Bronchial epithelial cell (primary cell): ENCODE results near the gene CDC14B. TPM values are rescaled to one million over a fixed set of nuclear protein-coding genes. Genes with fewer than 3 reads are reported as not detected.

ENCODE experiments used
- DNase-seq: peaks from one replicate; pipeline ENCODE4 v3.0.0-alpha.2; 2010; ENCODE audit warnings: low read depth
- FAIRE-seq: peaks from 2 replicates; lab custom pipeline; 2011; peaks lifted over from hg19 to GRCh38; lab: Jason Lieb, UNC
- H3K27me3 ChIP-seq: 2 replicates; pipeline ENCODE4 v1.5.1; 2011; ENCODE audit warnings: low read length; ENCODE audit not compliant: control insufficient read depth, insufficient read depth
- H3K36me3 ChIP-seq: 2 replicates; pipeline ENCODE4 v1.5.1; 2011; ENCODE audit warnings: low read length; ENCODE audit not compliant: control insufficient read depth, insufficient read depth
- H3K4me3 ChIP-seq: 2 replicates; pipeline ENCODE4 v1.5.1; 2011; ENCODE audit warnings: mild to moderate bottlenecking, low read depth, low read length, control low read depth
- total RNA-seq: library from RNA; depleted of rRNA; stranded (reverse); fragments of >200 nt; gene quantifications from 2 replicates; pipeline ENCODE4 v1.2.1, GENCODE V29; 2014
- TF ChIP-seq, protein P1 (sequence below): IDR thresholded peaks from 2 replicates; pipeline ENCODE4 v1.5.1; 2011; ENCODE audit warnings: mild to moderate bottlenecking, moderate library complexity, low read length, control low read depth, inconsistent platforms; ENCODE audit not compliant: insufficient read depth, severe bottlenecking

Gene CDC14B
- total RNA-seq, 1 donor from 2014 or later = 11.6 TPM

DNA sequence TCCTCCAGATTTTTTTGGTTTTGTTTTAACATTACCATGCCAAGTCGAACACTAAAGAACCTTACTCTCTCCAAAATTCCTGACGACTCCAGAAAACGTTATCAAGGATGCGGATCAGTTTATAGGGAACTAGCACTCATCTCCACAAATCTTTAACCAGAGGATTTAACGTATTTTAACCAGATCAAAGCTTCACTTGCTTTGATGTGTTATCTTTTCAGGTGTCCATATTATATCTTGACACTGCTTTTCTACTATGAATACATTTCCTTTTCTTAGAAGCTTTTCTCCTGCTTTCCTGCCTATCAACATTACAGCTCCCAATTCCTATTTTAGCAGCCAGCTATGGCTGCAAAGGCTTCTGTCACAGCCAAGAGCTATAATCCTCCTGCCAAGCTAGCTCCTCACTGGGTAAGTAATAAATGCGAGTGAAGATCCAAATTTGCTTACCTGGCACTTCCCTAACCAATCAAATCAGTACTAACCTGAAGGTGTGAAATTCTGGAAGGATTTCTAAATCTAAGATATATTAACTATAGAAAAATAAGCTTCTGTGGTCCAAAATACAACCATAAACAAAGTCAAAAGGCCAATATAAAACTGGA is 60.2 kb downstream of the CDC14B start:
- TF ChIP-seq, protein P1, sequence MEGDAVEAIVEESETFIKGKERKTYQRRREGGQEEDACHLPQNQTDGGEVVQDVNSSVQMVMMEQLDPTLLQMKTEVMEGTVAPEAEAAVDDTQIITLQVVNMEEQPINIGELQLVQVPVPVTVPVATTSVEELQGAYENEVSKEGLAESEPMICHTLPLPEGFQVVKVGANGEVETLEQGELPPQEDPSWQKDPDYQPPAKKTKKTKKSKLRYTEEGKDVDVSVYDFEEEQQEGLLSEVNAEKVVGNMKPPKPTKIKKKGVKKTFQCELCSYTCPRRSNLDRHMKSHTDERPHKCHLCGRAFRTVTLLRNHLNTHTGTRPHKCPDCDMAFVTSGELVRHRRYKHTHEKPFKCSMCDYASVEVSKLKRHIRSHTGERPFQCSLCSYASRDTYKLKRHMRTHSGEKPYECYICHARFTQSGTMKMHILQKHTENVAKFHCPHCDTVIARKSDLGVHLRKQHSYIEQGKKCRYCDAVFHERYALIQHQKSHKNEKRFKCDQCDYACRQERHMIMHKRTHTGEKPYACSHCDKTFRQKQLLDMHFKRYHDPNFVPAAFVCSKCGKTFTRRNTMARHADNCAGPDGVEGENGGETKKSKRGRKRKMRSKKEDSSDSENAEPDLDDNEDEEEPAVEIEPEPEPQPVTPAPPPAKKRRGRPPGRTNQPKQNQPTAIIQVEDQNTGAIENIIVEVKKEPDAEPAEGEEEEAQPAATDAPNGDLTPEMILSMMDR = no peak
- no peak for DNase-seq
- Histone ChIP-seq H3K27me3 (no peaks in the 10 kb centered on the region), H3K36me3 (no peaks in the 10 kb centered on the region), H3K4me3 (no peak overlapping the region)
- no peak for FAIRE-seq

DNA sequence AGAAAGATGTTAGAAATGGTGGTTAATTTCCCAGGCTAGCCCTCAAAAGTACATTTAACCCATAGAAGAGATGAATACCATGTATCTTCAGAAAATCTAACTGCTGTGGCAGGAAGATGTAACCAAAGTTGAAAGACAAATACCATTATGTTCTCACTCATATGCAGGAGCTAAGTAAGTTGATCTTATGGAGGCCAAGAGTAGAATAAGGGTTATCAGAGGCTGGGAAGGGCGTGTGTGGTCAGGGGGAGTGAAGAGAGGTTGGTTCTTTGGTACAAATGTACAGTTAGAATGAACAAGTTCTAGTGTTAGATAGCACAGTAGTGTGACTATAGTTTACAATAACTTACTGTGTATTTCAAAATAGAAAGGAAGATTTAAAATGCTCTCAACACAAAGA is 61.7 kb downstream of the CDC14B start:
- H3K4me3 ChIP-seq = no peak overlapping the region
- FAIRE-seq (no peak), DNase-seq (no peak)
- H3K36me3 ChIP-seq = no peaks in the 10 kb centered on the region
- H3K27me3 ChIP-seq = no peaks in the 10 kb centered on the region
- TF ChIP-seq, protein P1 = no peak

DNA sequence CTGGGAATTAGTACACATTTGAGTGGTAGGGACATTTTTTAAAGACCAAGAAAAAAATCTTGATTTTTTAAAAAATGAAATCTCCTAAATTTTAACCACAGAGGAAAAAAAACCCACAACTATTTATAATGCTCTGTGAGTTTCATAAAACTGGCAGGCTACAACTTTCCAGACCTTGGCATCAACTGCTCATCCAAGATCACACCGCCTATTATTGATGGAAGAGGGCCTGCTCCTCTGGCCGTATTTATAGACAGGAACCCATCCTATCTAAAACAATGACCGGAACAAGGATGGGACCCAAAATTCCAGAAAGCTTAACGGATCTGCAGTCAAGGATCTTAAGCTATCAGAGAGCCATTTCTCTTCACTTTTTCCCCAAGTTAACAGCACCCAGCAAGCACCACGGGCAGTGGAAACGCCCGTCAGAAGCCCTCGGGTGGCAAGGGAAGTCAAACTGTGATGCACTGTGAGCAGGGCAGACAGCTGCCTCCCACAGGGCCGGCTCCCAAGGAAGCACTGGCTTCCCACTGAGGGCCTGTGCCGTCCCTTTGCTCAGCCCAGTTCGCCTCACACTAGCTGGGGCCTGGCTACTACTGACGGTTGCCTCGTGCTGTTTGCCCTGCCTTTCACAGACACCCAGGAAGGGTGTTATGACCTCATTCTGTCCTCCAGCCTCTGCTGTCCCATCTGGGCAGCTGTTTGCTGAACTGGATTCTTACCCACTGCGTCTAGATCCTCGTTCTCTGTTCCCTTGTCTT is 62.8 kb downstream of the CDC14B start:
- TF ChIP-seq, protein P1 = no peak
- FAIRE-seq = no peak
- no peak for DNase-seq
- no peaks in the 10 kb centered on the region for H3K36me3 ChIP-seq
- no peak overlapping the region for H3K4me3 ChIP-seq
- H3K27me3 ChIP-seq = no peaks in the 10 kb centered on the region

DNA sequence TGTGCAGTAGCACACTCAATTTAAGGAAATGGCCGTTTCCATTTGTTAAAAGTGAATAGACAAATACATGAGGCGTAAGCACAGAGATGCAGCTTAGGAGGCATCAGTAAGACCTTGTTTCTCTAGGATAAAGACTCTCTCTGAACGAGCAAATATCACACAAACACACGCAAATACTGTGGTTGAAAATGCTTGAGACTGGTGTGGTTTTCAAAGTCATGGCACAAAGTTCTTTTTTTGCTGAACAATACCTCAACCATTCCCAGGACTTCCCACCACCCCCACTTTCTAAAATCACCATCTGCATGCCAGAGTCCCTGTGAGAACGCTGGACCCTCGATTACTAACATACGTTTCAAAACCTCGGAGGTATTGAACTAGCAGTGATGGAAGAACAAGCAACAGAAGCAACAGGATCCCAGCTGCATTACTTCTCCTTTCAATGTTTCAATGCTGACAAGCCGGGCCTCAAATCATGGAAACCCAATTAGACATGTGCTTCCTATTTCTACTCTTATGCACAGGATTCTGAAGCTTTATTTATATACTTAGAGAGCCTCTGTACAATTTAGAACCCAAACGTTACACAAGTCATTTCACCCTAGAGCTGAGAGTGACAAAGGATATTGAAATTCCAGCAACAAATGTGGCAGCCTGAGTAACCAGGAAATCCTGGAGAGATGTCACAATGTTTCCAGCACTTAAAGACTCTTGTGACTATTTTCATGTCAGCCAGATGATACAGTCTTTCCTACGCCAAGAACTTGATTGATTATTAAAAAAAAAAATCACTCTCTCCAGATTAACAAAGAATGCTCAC is 63.9 kb downstream of the CDC14B start:
- Histone ChIP-seq H3K4me3 (no peak overlapping the region), H3K27me3 (no peaks in the 10 kb centered on the region), H3K36me3 (no peaks in the 10 kb centered on the region)
- FAIRE-seq = no peak
- DNase-seq = peak; percentile 29
- TF ChIP-seq, protein P1 = no peak

DNA sequence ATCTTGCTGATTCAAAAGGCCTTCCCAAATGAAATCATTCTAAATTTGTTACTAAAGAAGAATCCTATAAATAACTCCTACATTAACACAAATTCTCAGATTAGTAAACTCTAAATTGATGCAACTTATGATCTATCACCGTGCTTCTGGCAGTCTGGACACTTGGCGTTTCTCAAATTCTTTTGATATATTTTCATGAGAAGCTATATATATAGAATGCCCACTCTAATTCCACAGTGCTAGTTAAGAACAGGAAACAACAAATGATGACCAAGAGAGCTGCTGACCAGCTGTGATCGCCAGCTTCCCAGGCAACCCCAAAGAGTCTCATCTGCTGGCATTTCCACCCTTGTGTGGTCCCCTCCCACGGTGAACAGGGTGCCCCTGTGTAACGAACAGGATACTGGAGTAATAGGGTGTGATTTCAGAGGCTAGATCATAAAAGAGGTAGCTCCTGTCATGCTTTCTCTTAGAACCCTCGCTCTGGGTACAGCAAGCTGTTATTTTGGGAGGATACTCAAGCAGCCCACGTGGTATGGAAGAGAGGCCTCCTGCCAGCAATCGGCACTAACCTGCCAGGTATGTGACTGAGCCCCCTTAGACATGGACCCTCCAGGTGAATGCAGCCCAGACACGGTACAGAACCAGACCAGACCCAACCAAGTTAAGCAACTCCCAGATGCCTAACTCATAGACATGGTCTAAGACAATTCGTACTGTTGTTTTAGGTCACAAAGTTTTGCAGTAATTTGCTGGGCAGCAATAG is 64.7 kb downstream of the CDC14B start:
- no peak overlapping the region for H3K4me3 ChIP-seq
- DNase-seq (no peak), FAIRE-seq (no peak)
- H3K27me3 ChIP-seq = no peaks in the 10 kb centered on the region
- TF ChIP-seq, protein P1 = no peak
- no peaks in the 10 kb centered on the region for H3K36me3 ChIP-seq
